ENCODE results near the gene PARD6G. TPM values are rescaled to one million over a fixed set of nuclear protein-coding genes. Genes with fewer than 3 reads are reported as not detected.
A peak's percentile ranks its signal among the peaks of the same experiment; 100 is the strongest.

The PARD6G gene
- total and polyA plus RNA-seq, 2 experiments from 2014 or later, result 0.22 to 0.53 TPM

- H3K27me3 ChIP-seq (replicated peaks; ENCODE audit: insufficient read depth), result no peaks in the 10 kb centered on the region
- H3K9me3 ChIP-seq (ENCODE audit: low read depth), result no peaks in the 10 kb centered on the region
- H3K4me3 ChIP-seq, result no peak overlapping the region
- TF ChIP-seq EZH2phosphoT487 (IDR thresholded peaks at IDR 0.05; ENCODE audit: insufficient read depth, low read depth) (no peak), EZH2 (IDR thresholded peaks at IDR 0.05; ENCODE audit: insufficient read depth, poor library complexity, severe bottlenecking) (no peak)
- peaks cover 11% of the 10 kb centered on the region for H3K4me1 ChIP-seq (ENCODE audit: insufficient read depth)
- 40 to 43% methylated on average over 1 of the region's 1 CpG for WGBS, 2 experiments (ENCODE audit: low coverage in 1 of 2, low lambda C conversion rate in 2 of 2, missing lambda C conversion rate in 2 of 2)
- peaks cover 81% of the 10 kb centered on the region for H3K79me2 ChIP-seq (ENCODE audit: insufficient read depth)
- peaks cover 17% of the 10 kb centered on the region; the same call in 1 of the 2 replicates for H4K20me1 ChIP-seq (ENCODE audit: insufficient read depth)
- peaks cover 3% of the 10 kb centered on the region; the same call in 1 of the 2 replicates for H3F3A ChIP-seq (ENCODE audit: insufficient read depth)
- H3K9me2 ChIP-seq (ENCODE audit: insufficient read depth), result no peaks in the 10 kb centered on the region
- H3K27ac ChIP-seq, result no peak overlapping the region
- H3K9ac ChIP-seq, result no peak overlapping the region
- in situ Hi-C loops (cut with MboI), result no loop called here
- no peak overlapping the region for H3K4me2 ChIP-seq (ENCODE audit: unreplicated experiment)
- no peak for DNase-seq
- H3K36me3 ChIP-seq (ENCODE audit: low read depth), result peaks cover 8% of the 10 kb centered on the region
- H2AFZ ChIP-seq, result no peak overlapping the region
These were observed 134.6 kb downstream of the PARD6G start for GRCh38 chr18:80112624-80113248.

- peak; percentile 73 for DNase-seq
- Histone ChIP-seq H3K9me3 (ENCODE audit: low read depth) (no peaks in the 10 kb centered on the region), H3K36me3 (ENCODE audit: low read depth) (peaks cover 3% of the 10 kb centered on the region; the same call in 1 of the 2 replicates)
These were observed 137.6 kb downstream of the PARD6G start for GRCh38 chr18:80109676-80110078.

GRCh38 chr18:80108739-80109675 lies 138.3 kb downstream of the PARD6G start, which contains the start of gene ADNP2:
TSS of gene ADNP2 (plus strand) at chr18:80109262. CDS start at chr18:80117543, 8,281 bp downstream.
- H3K36me3 ChIP-seq (ENCODE audit: low read depth), result peaks cover 3% of the 10 kb centered on the region; the same call in 1 of the 2 replicates
- peak; percentile 97 for DNase-seq
- H3K27ac ChIP-seq, result peak within 1 kb of the TSS; percentile 70
- H3K9me2 ChIP-seq (ENCODE audit: insufficient read depth), result no peaks in the 10 kb centered on the region
- H3K4me1 ChIP-seq (ENCODE audit: insufficient read depth), result peaks cover 11% of the 10 kb centered on the region
- H3K9me3 ChIP-seq (ENCODE audit: low read depth), result no peaks in the 10 kb centered on the region
- peaks cover 43% of the 10 kb centered on the region for H3K79me2 ChIP-seq (ENCODE audit: insufficient read depth)
- in situ Hi-C loops (cut with MboI), result no loop called here
- no peaks in the 10 kb centered on the region for H3K27me3 ChIP-seq (replicated peaks; ENCODE audit: insufficient read depth)
- TF ChIP-seq EZH2 (IDR thresholded peaks at IDR 0.05; ENCODE audit: insufficient read depth, poor library complexity, severe bottlenecking) (no peak), EZH2phosphoT487 (IDR thresholded peaks at IDR 0.05; ENCODE audit: insufficient read depth, low read depth) (no peak)
- peak within 1 kb of the TSS; percentile 80 for H3K9ac ChIP-seq
- peaks cover 3% of the 10 kb centered on the region; the same call in 1 of the 2 replicates for H3F3A ChIP-seq (ENCODE audit: insufficient read depth)
- peak within 1 kb of the TSS; percentile 75 for H3K4me3 ChIP-seq
- H2AFZ ChIP-seq, result peak within 1 kb of the TSS; percentile 73
- H4K20me1 ChIP-seq (ENCODE audit: insufficient read depth), result peaks cover 10% of the 10 kb centered on the region; the same call in 1 of the 2 replicates
- WGBS, 2 experiments (ENCODE audit: low coverage in 1 of 2, low lambda C conversion rate in 2 of 2, missing lambda C conversion rate in 2 of 2), result 4 to 14% methylated on average over 8 to 33 of the region's 76 CpGs
- H3K4me2 ChIP-seq (ENCODE audit: unreplicated experiment), result peak within 1 kb of the TSS; percentile 86

More at GRCh38 chr18:80109676-80110078, 137.6 kb downstream of the PARD6G start:
- peaks cover 3% of the 10 kb centered on the region; the same call in 1 of the 2 replicates for H3F3A ChIP-seq (ENCODE audit: insufficient read depth)
- no peak for TF ChIP-seq EZH2phosphoT487 (IDR thresholded peaks at IDR 0.05; ENCODE audit: insufficient read depth, low read depth)
- H3K27ac ChIP-seq, result no peak overlapping the region
- in situ Hi-C loops (cut with MboI), result no loop called here
- H3K9me2 ChIP-seq (ENCODE audit: insufficient read depth), result no peaks in the 10 kb centered on the region
- H2AFZ ChIP-seq, result peak overlapping the region; percentile 40
- peaks cover 11% of the 10 kb centered on the region for H3K4me1 ChIP-seq (ENCODE audit: insufficient read depth)
- peaks cover 10% of the 10 kb centered on the region; the same call in 1 of the 2 replicates for H4K20me1 ChIP-seq (ENCODE audit: insufficient read depth)
- H3K27me3 ChIP-seq (replicated peaks; ENCODE audit: insufficient read depth), result no peaks in the 10 kb centered on the region
- peaks cover 50% of the 10 kb centered on the region for H3K79me2 ChIP-seq (ENCODE audit: insufficient read depth)
- H3K4me2 ChIP-seq (ENCODE audit: unreplicated experiment), result peak overlapping the region; percentile 86
- peak overlapping the region; percentile 75 for H3K4me3 ChIP-seq
- peak overlapping the region; percentile 80 for H3K9ac ChIP-seq
- 0 to 2% methylated on average over 10 to 34 of the region's 34 CpGs for WGBS, 2 experiments (ENCODE audit: low coverage in 1 of 2, low lambda C conversion rate in 2 of 2, missing lambda C conversion rate in 2 of 2)

GRCh38 chr18:80108121-80108536 lies 139.2 kb downstream of the PARD6G start:
- Histone ChIP-seq H3K4me2 (ENCODE audit: unreplicated experiment) (no peak overlapping the region), H3F3A (ENCODE audit: insufficient read depth) (peaks cover 3% of the 10 kb centered on the region; the same call in 1 of the 2 replicates), H3K9me3 (ENCODE audit: low read depth) (no peaks in the 10 kb centered on the region), H3K27me3 (replicated peaks; ENCODE audit: insufficient read depth) (no peaks in the 10 kb centered on the region), H3K27ac (no peak overlapping the region), H3K79me2 (ENCODE audit: insufficient read depth) (peaks cover 34% of the 10 kb centered on the region), H3K9ac (no peak overlapping the region), H3K36me3 (ENCODE audit: low read depth) (peaks cover 3% of the 10 kb centered on the region; the same call in 1 of the 2 replicates), H3K9me2 (ENCODE audit: insufficient read depth) (no peaks in the 10 kb centered on the region), H2AFZ (no peak overlapping the region), H3K4me3 (no peak overlapping the region), H4K20me1 (ENCODE audit: insufficient read depth) (peaks cover 10% of the 10 kb centered on the region; the same call in 1 of the 2 replicates), H3K4me1 (ENCODE audit: insufficient read depth) (peaks cover 11% of the 10 kb centered on the region)
- in situ Hi-C loops (cut with MboI), result no loop called here
- 87 to 88% methylated on average over 21 to 23 of the region's 23 CpGs for WGBS, 2 experiments (ENCODE audit: low coverage in 1 of 2, low lambda C conversion rate in 2 of 2, missing lambda C conversion rate in 2 of 2)
- no peak for DNase-seq
- TF ChIP-seq EZH2 (IDR thresholded peaks at IDR 0.05; ENCODE audit: insufficient read depth, poor library complexity, severe bottlenecking) (no peak), EZH2phosphoT487 (IDR thresholded peaks at IDR 0.05; ENCODE audit: insufficient read depth, low read depth) (no peak)

All from GM23248 (cell line).